ENCODE measurements around the gene GJD3.
A peak's percentile ranks its signal among the peaks of the same experiment; 100 is the strongest.

The GJD3 gene

GRCh38 chr17:40321524-40321929, 43.0 kb downstream of the GJD3 start:
- DNase-seq: no peak

- DNase-seq: peak; percentile 94
Observed at GRCh38 chr17:40320756-40321523, 43.6 kb downstream of the GJD3 start.

- peak; percentile 52 for DNase-seq
Observed at GRCh38 chr17:40319651-40320540, 44.6 kb downstream of the GJD3 start.

- peak; percentile 47 for DNase-seq
Observed at GRCh38 chr17:40318830-40319391, 45.6 kb downstream of the GJD3 start.

GRCh38 chr17:40317880-40318829, 46.4 kb downstream of the GJD3 start:
- peak; percentile 98 for DNase-seq

GRCh38 chr17:40317345-40317873, 47.1 kb downstream of the GJD3 start:
- peak; percentile 80 for DNase-seq

- peak; percentile 91 for DNase-seq
Observed at GRCh38 chr17:40316571-40317344, 47.8 kb downstream of the GJD3 start.

- DNase-seq: no peak
Observed at GRCh38 chr17:40315678-40316570, 48.6 kb downstream of the GJD3 start.

GRCh38 chr17:40315206-40315605, 49.3 kb downstream of the GJD3 start:
- no peak for DNase-seq

GRCh38 chr17:40314584-40314956, 50.0 kb downstream of the GJD3 start:
- peak; percentile 76 for DNase-seq

GRCh38 chr17:40313668-40314583, 50.6 kb downstream of the GJD3 start:
- peak; percentile 82 for DNase-seq

Measured in right hindlimb (tissue), 1 donor.